Muscle layer of duodenum (tissue), 2 donors: ENCODE data around the gene LONRF3.

Source experiments
- H3K27ac ChIP-seq: one replicate; pipeline ENCODE4 v1.7.0; 2013; ENCODE audit warnings: mild to moderate bottlenecking, low read length
- H3K27me3 ChIP-seq: one replicate; pipeline ENCODE4 v1.7.0; 2013; ENCODE audit warnings: low read depth, mild to moderate bottlenecking, control low read depth, low read length
- H3K36me3 ChIP-seq, 2 donors: one replicate each; pipeline ENCODE4 v1.7.0; 2013; ENCODE audit warnings: low read length in 2 of 2, control low read depth in 1 of 2, mild to moderate bottlenecking in 1 of 2; ENCODE audit not compliant: insufficient read depth in 2 of 2, control insufficient read depth in 1 of 2
- H3K4me1 ChIP-seq, 2 donors: one replicate each; pipeline ENCODE4 v1.7.0; 2013; ENCODE audit warnings: low read length in 2 of 2, mild to moderate bottlenecking in 2 of 2, control low read depth in 1 of 2, moderate library complexity in 1 of 2; ENCODE audit not compliant: insufficient read depth in 2 of 2, control insufficient read depth in 1 of 2
- H3K4me3 ChIP-seq, 2 donors: one replicate each; pipeline ENCODE4 v1.7.0; 2013; ENCODE audit warnings: low read length in 2 of 2, low read depth in 1 of 2, mild to moderate bottlenecking in 1 of 2
- H3K9me3 ChIP-seq, 2 donors: one replicate each; pipeline ENCODE4 v1.7.0; 2013; ENCODE audit warnings: low read length in 2 of 2, control low read depth in 1 of 2, mild to moderate bottlenecking in 1 of 2; ENCODE audit not compliant: control insufficient read depth in 1 of 2
- donor health status: healthy.

LONRF3 gene

DNA sequence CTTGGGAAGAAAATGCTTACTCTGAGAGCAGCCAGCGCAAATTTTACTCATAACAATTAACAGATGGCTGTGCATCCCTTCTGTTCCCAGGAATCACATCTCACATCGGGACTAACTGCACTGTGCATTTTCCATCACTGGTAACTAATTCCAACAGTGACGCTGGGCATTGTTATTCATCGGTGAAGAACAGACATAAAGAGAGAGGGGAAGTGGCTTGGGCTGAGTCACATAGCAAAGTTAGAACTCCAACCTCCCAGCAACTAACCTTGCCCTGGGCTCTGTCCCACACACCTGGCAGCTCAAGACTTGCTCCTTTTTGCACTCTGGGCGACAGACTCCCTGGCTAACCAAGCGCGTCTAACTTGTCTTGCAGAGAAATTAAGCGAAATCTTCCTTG, 6.4 kb upstream of the LONRF3 start:
- H3K4me3 ChIP-seq, result no peak overlapping the region
- H3K4me1 ChIP-seq, result no peaks in the 10 kb centered on the region
- H3K36me3 ChIP-seq, result no peaks in the 10 kb centered on the region
- no peak overlapping the region for H3K27ac ChIP-seq
- no peaks in the 10 kb centered on the region for H3K9me3 ChIP-seq
- no peaks in the 10 kb centered on the region for H3K27me3 ChIP-seq

DNA sequence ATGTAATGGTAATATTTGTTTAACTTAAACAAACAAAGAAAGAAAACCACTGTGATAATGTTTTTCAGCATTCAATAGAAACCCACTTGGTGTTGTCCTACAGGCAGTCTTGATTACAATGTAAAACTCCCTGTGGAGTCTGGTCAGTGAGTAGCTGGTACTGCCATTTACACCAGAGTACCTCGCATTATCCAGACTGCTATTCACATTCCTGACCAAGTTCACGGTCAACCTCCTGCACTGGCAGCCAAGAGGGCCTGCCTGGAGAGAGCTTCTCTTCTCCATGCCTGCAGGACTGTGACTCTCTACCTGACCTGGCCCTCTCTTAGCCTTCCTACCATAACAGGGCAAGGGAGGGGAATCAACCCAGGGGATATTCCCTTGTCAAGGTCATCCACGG, 2.9 kb upstream of the LONRF3 start:
- H3K9me3 ChIP-seq, result no peaks in the 10 kb centered on the region
- no peaks in the 10 kb centered on the region for H3K27me3 ChIP-seq
- H3K4me3 ChIP-seq, result no peak overlapping the region
- no peaks in the 10 kb centered on the region for H3K36me3 ChIP-seq
- peaks cover 0 to under 1% of the 10 kb centered on the region in 2 donors for H3K4me1 ChIP-seq
- H3K27ac ChIP-seq, result no peak overlapping the region

DNA sequence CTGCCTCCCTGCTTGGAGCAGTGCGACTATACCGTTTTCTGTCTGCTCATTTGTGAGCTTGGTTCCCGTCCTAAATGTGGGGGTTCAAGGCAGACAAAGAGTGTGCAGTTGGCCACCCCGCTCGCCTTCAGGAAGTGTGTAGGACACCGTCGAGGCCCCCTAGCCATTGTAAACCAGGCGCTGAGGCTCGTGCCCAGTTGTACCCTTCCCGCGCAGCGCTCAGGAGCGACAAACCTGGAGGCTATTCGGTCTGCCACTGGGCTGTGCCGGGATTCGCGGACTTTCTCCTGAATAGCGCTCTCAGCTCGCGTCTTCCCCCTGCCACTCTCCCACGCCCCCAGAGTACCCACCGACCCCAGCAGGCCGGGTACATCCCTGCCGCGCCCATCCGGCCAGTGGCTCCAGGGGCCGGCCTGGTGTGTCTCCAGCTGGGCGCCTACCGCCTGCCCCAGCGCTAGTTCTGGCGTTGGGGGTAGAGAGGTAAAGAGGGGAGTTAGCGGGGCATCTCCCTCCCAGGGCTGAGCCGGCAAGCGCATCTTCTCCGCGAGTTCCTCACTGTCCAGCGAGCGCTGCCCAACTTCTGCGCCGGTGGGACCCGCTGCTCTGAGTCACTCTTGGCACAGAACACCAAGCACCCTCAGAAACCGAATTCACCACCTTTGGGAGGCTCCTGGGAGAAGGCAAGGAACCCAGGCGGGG, 880 bp upstream of the LONRF3 start:
- Histone ChIP-seq H3K36me3 (no peaks in the 10 kb centered on the region), H3K9me3 (no peaks in the 10 kb centered on the region), H3K27me3 (no peaks in the 10 kb centered on the region), H3K4me3 (peak overlapping the region; percentile 61 to 69), H3K27ac (no peak overlapping the region), H3K4me1 (peaks cover 0 to 7% of the 10 kb centered on the region in 2 donors)

DNA sequence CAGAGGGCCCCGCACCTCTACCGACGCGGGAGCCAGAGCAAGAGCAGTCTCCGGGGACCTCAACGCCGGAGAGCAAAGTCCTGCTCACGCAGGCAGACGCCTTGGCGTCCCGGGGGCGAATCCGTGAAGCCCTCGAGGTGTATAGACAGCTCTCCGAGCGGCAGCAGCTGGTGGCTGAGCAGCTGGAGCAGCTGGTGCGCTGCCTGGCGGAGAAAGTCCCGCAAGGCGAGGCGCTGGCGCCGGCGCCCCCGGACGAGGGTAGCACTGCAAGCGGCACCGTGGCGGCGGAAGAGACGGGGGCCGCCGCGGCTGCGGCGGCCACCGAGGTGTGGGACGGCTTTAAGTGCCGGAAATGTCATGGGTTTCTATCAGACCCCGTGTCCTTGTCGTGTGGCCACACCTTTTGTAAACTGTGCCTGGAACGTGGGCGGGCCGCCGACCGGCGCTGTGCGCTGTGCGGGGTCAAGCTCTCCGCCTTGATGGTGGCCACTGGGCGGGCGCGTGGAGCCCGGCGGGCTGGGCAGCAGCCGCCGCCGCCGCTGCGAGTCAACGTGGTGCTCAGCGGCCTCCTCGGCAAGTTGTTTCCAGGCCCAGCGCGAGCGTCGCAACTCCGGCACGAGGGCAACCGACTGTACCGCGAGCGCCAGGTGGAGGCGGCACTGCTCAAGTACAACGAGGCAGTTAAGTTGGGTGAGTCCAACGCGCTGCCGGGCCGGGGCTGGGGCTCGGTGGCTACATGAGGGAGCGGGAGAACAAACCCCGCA, 672 bp downstream of the LONRF3 start:
- no peaks in the 10 kb centered on the region for H3K9me3 ChIP-seq
- no peak overlapping the region for H3K27ac ChIP-seq
- H3K4me1 ChIP-seq, result peaks cover 0 to 7% of the 10 kb centered on the region in 2 donors
- no peaks in the 10 kb centered on the region for H3K36me3 ChIP-seq
- H3K27me3 ChIP-seq, result no peaks in the 10 kb centered on the region
- H3K4me3 ChIP-seq, result peak overlapping the region; percentile 69 to 71

DNA sequence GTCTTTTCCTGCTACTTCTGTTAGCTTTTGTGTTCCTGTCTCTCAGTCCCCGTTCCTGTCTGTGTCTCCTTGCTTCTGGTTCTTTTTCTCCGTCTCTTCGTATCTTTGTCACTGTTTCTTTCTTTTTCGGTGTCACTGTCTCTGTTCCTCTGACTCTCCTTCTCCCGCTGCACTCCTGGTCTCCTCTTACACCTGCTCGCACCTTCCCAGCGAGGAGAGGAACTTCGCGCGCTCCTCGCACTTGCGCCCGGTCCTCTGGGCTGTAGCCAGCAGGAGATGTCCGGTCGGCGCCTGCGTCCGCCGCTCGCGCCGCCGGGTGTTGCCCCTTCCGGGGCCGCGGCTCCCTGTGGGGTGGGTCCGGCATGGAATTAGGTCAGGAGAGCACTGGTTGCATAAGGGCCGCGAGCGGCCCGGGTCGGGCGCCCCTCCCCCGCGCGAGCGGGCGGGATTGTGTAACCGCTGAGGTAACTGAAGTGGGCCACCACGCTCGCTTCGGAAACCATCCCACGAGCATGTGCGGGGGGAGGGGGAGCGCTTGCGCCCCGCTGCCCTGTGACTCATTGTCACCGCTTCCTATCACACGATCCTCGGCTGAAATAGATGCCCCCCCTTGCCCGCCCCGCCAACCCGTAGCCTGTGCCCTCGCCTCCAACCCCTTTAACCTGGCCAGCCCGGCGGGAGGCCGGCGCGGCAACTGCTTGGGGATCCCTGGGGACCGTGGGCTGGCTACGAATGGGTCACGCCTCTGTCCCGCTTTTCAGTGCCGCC, 1.6 kb downstream of the LONRF3 start:
- Histone ChIP-seq H3K4me1 (peaks cover 0 to 7% of the 10 kb centered on the region in 2 donors), H3K27ac (peak overlapping the region; percentile 56), H3K27me3 (no peaks in the 10 kb centered on the region), H3K9me3 (no peaks in the 10 kb centered on the region), H3K36me3 (no peaks in the 10 kb centered on the region), H3K4me3 (peak overlapping the region; percentile 69 to 71)

DNA sequence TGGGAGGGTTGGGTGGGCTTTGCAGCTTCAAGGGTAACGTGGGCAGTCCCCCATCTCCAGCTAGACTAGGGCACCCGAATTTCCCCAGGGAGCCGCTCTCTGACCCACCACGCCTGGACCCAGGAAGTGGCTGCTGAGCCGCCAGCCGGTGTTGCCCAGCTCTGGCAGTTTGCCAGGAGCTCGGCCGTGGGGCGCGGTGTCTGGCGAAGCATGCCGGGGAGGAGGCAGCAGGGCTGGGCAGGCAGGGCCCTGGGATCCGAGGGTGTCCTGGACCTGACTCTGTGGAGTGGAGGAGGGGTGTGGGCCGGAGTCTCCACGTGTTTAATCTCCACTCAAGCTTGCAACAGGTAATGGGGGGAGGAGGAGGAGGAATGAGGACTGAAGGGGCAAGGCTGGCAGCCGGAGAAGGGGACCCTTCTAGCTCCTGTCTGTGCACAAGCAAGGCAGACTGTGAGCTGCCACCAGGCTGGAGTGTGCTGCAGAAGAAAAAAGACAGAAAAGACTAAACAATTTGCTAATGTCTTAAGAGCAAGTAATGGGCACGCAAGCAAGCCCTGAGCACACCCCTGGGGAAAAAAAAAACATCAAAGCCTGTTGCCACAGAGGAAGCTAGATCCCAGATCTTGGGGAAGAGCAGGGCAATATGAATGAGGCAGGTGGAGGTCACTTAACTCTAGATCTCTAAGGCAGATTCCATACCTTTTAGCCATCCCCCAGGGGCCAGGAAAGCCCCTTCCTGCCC, 2.4 kb downstream of the LONRF3 start:
- Histone ChIP-seq H3K27ac (no peak overlapping the region), H3K9me3 (no peaks in the 10 kb centered on the region), H3K4me3 (peak overlapping the region; percentile 69 to 71), H3K4me1 (peaks cover 0 to 7% of the 10 kb centered on the region in 2 donors), H3K27me3 (no peaks in the 10 kb centered on the region), H3K36me3 (peaks cover 0 to 4% of the 10 kb centered on the region in 2 donors)

DNA sequence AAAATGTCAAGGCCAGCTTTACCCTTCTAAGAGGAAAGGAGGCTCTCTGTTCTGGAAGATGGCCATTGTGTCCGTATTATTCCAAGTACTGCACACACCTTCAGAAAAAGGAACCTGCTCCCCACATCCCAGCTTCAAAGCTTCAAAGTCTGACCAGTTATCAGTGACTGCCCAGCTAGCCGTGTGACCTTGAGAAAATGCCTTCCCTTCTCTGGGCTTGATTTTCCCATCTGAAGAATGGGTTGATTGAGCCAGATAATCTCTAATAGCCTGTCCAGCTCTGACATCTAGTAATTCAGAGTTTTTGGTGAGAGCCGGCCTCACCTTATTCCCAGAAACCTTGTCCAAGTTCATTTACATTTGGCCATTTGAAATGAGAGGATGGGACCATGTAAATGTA, 3.0 kb downstream of the LONRF3 start:
- Histone ChIP-seq H3K27ac (no peak overlapping the region), H3K4me1 (peaks cover 0 to 7% of the 10 kb centered on the region in 2 donors), H3K27me3 (no peaks in the 10 kb centered on the region), H3K9me3 (no peaks in the 10 kb centered on the region), H3K36me3 (peaks cover 0 to 10% of the 10 kb centered on the region in 2 donors), H3K4me3 (peak overlapping the region in 1 of 2 donors; percentile 71)

DNA sequence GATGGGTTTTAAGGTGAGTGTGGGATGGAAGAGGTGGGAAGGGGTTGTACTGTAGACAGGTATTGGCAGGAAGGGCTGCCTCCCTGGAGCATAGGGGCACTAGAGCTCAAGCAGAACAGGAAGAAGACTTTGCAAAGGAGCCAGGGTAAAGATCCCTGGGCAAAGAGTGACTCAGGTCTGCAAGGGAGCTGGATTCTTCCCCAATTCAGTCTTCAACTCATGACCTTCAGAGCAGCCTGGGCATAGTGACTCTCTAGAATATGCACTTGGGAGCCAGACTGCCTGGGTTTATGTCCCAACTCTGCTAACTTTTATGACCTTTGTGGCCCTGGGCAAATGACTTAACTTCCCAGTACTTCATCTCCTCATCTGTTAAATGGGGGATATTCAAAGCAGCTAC, 4.0 kb downstream of the LONRF3 start:
- no peaks in the 10 kb centered on the region for H3K9me3 ChIP-seq
- H3K36me3 ChIP-seq, result peaks cover 0 to 16% of the 10 kb centered on the region in 2 donors
- peaks cover 0 to 7% of the 10 kb centered on the region in 2 donors for H3K4me1 ChIP-seq
- no peaks in the 10 kb centered on the region for H3K27me3 ChIP-seq
- H3K4me3 ChIP-seq, result no peak overlapping the region
- no peak overlapping the region for H3K27ac ChIP-seq

DNA sequence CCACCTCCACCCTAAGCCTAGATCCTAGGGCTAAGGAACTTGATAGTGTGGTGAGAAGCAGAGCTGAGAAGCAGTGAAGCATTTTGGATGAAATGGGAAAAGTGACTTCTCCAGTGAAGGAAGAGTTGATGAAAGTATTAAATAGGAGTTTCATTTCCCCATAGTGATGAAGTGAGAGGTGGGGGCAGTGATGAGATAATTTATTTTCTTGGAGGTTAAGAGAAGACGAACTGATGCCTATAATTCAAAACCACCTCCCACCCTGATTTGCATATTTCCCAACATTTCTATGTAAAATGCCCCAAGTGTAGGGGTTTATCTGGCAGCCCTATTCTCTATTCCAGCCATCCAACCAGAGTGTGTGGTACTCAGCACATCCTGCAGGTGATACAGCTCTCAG, 6.3 kb downstream of the LONRF3 start:
- peaks cover 0 to 7% of the 10 kb centered on the region in 2 donors for H3K4me1 ChIP-seq
- H3K4me3 ChIP-seq, result no peak overlapping the region
- H3K9me3 ChIP-seq, result no peaks in the 10 kb centered on the region
- peaks cover 0 to 16% of the 10 kb centered on the region in 2 donors for H3K36me3 ChIP-seq
- no peaks in the 10 kb centered on the region for H3K27me3 ChIP-seq
- no peak overlapping the region for H3K27ac ChIP-seq

DNA sequence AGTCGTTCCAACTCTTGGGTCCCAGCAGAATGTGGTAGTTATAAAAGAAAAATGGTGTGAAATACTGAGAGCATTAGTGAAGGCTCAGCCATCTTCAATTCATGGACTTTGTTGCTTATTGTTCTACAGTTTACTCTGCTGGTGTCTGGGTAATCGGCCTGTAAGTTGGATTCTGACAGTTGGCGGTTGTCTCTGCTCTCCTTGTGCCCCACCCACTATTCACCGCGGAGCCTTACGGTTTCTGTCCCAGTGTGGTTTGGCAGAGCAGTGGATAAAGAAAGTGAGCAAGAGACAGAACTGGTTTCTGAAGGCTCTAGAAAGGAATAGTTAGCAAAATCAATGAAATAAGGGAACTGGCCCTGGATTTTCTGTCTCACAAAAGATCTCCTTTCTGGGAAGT, 9.1 kb downstream of the LONRF3 start:
- H3K4me1 ChIP-seq, result no peaks in the 10 kb centered on the region
- H3K36me3 ChIP-seq, result peaks cover 0 to 16% of the 10 kb centered on the region in 2 donors
- H3K4me3 ChIP-seq, result no peak overlapping the region
- H3K27me3 ChIP-seq, result no peaks in the 10 kb centered on the region
- no peaks in the 10 kb centered on the region for H3K9me3 ChIP-seq
- no peak overlapping the region for H3K27ac ChIP-seq

DNA sequence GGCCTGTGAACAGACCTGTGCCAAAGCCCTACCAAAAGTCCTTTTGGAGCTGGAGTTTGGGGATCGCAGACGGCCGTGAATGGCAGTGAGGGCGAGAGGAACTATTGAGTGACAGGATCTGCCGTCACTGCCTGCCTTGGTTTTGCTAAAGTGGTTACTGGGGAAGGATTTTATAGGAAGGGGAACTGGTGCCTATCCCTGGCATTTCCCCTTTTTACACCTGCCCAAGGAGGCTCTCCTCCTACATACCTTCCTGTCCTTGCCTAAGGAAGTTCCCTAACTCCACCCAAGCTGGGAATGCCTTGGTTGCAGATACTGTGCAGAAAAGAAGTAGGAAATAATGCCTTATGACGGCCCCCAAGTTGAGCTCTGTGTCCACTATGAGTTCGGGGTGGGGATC, 14.5 kb downstream of the LONRF3 start:
- H3K4me1 ChIP-seq, result no peaks in the 10 kb centered on the region
- H3K9me3 ChIP-seq, result no peaks in the 10 kb centered on the region
- no peaks in the 10 kb centered on the region for H3K27me3 ChIP-seq
- no peak overlapping the region for H3K27ac ChIP-seq
- peaks cover 5 to 6% of the 10 kb centered on the region in 2 donors for H3K36me3 ChIP-seq
- H3K4me3 ChIP-seq, result no peak overlapping the region
